ENCODE results near the gene ZNF184.
"Not testable (repeated sequence)": the region's sequence is repeated elsewhere in the genome, so short reads cannot be mapped to it uniquely, and the experiment has no call there.

Gene ZNF184

DNA sequence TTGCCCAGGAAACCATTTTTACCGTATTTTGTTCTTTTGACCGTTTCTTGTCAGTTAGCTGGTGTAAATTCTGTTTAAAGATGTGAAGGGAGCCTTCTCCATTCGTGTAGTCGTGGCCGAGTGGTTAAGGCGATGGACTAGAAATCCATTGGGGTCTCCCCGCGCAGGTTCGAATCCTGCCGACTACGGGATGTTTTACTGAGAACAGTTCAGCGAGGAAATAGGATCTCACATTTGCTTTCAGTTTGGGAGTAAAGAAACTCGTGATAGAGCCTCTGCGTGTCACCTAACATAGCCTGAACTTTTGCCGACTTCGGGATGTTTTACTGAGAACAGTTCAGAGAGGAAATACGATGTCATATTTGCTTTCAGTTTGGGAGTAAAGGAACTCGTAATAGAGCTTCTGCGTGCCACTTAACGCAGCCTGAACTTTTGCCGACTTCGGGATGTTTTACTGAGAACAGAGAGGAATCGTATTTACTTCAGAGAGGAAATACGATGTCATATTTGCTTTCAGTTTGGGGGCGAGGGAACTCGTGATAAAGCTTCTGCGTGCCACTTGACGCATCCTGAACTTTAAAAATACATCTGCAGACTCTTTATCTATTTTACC, 5.9 kb upstream of the ZNF184 start:
- DNase-seq: peak; percentile 63

DNA sequence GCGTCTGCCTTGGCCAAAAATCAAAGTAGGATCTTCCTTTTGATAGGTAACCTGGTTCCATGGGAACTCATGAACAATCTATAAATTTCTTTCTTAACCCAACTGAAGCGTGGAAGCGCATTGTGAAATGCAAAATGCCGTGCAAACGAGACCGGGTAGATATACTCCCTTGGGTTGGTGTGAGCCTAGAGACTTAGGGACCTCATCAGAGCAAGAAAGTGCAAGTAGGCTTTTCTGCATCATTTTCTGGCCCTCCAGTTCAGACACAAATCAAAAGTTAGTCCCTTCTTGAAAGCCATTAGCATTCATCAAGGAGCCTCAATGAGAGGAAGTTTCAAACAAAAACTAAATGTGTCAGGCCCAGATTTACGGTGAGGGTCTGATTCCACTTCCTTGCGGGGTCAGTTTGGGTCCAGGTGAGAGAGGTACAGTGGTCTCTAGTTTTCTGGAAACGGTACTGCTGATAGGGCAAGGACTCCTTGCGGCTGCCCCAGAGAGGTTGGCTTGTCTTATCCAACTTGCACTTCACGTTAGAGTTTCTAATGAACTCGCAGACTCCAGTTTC, 5.3 kb upstream of the ZNF184 start:
- no peak for DNase-seq

GRCh38 chr6:27477318-27478013, 4.6 kb upstream of the ZNF184 start:
- DNase-seq: no peak

DNA sequence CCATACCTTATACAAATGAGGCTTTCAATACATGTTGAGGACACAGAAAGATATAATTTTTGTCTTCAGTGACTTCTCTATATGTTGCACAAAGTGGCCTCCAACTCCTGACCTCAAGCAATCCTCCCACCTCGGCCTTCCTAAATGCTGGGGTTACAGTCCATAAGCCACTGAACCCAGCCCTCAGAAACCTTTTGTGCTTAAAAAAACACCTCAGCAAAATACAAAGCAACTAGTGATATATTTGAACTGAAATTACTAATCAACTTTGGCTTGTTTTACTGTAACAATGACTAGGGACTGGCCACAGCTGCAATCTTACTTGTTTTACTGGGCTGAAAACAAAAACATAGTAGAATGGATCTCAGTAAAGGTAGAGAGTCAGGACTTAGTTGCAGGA, 3.2 kb upstream of the ZNF184 start:
- no peak for DNase-seq

DNA sequence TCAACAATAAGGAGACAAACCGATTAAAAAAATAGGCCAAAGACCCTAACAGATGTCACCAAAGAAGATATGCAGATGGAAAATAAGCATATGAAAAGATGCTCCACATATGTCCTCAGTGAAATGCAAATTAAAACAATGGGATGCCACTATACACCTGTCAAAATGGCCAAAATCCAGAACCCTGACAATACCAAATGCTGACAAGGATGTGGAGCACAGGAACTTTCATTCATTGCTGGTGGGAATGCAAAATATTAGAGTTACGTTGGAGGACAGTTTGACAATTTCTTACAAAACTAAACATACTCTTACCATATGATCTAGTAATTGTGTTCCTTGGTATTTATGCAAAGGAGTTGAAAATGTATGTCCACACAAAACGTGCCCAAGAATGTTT, 1.8 kb upstream of the ZNF184 start:
- DNase-seq: no peak

DNA sequence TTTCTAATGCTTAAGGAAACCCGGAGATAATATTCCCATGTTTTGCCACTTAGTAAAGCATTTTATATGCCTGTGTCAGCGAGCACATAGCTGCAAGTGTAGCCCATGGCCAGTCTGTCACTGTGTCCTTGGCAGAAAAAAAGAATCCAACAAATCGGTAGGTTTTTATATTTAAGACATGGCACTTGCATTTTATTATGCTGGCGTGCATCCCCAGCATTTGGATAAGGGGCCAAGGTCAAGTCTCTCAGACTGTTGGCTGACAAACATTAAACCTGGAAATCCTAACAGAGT, 1.2 kb upstream of the ZNF184 start:
- no peak for DNase-seq

- peak; percentile 77 for DNase-seq
Measured at GRCh38 chr6:27472182-27472616, 706 bp downstream of the ZNF184 start.

GRCh38 chr6:27471365-27472115, 1.4 kb downstream of the ZNF184 start:
- no peak for DNase-seq

DNA sequence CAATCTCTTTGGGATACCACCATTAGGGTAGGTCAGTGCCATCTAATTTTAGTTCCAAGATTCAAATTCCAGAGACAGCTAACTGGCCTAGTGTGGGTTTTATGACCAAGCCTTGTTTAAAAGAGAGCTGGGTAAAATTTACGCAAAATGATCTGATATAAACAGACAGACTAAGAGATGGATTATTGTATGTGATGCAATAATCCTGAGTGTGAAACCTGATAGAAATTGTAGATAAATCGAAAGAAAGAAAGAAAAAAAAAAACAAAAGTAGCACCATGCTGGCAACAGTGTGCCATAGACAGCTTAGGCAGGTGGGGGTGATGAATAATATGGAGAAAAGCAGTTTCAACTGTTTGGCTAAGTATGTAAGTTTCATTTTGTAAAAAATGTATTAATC, 2.9 kb downstream of the ZNF184 start:
- DNase-seq: no peak

DNA sequence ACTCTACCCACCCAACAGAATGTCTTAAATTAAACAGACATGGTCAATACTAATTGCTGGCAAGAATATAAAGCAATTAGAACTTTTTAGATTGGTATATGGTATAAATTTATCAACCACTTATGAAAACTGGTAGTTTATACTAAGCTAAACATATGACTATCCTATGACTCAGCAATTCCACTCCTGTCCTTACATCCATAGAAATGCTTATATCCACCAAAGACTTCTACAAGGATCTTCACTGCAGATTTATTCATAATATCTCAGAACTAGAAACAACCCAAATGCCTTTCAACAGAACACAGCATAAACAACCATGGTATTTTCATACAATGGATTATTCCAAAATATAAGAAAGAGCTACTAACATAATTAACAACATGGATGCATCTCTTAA, 4.6 kb downstream of the ZNF184 start:
- no peak for DNase-seq

GRCh38 chr6:27452496-27452897, 20.4 kb downstream of the ZNF184 start:
- DNase-seq: no peak

DNA sequence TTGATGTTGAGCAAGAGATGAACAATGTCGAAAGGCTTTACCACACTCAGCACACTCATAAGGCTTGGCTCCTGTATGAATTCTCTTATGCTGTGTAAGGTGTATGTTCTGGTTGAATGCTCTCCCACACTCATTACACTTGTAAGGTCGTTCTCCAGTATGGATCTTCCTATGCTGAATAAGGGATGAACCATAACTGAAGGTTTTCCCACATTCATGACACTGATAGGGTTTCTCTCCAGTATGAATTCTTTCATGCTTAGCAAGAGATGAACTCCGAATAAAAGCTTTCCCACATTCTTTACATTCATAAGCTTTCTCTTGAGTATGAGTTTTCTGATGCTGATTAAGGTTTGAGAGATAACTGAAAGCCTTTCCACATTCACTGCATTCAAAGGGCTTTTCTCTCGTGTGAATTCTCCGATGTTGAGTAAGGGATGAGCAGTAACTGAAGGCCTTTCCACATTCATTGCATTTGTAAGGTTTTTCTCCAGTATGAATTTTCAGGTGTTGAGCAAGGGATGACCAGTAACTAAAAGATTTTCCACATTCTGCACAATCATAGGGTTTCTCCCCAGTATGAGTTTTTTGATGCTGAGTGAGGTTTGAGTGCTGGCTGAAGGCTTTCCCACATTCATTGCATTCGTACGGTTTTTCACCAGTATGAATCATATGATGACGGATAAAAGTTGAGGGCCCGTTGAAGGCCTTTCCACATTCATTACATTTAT, 21.1 kb downstream of the ZNF184 start:
- DNase-seq: no peak

DNA sequence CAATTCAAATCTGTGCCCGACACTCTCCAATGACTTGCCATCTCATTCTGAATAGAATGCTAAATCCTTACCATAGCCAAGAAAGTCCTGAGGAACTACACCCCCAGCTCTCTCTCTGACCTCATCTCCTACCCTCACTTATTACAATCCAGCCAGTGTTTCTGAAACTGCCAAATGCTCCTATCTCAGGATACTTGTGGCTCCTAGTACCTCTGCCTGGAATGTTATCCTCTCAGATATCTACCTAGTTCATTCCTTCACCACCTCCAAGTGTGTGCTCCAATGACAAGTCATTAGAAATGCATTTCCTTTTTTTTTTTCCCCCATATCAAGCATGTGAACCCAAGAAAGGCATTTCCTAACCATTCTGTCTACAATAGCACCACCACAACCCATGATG, 24.4 kb downstream of the ZNF184 start:
- DNase-seq: no peak

GRCh38 chr6:27442932-27443331, 30.0 kb downstream of the ZNF184 start:
- DNase-seq: no peak

- no peak for DNase-seq
Measured at GRCh38 chr6:27441001-27441400, 31.9 kb downstream of the ZNF184 start.

DNA sequence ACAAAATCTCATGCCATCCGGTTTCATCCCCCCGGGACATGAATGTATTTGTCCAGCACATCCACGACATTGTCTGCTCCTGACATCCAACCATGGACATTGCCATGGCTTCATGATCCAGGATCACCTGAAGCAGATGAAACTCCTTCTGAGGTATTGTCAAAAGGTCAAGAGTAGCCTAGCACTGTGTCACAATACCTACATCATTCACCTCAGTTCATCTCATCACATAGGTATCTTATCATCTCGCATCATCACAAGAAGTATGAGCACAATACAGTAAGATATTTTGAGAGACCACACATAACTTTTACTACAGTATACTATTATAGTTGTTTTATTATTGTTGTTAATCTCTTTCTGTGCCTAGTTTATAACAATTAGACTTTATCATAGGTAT, 33.5 kb downstream of the ZNF184 start:
- DNase-seq: no peak

GRCh38 chr6:27433714-27434113, 39.2 kb downstream of the ZNF184 start:
- no peak for DNase-seq

- DNase-seq: no peak
Measured at GRCh38 chr6:27428966-27429365, 43.9 kb downstream of the ZNF184 start.

GRCh38 chr6:27428502-27428901, 44.4 kb downstream of the ZNF184 start:
- DNase-seq: no peak

- no peak for DNase-seq
Measured at GRCh38 chr6:27426045-27426620, 46.8 kb downstream of the ZNF184 start.

- DNase-seq: not testable (repeated sequence)
Measured at GRCh38 chr6:27424851-27425250, 48.1 kb downstream of the ZNF184 start.

- no peak for DNase-seq
Measured at GRCh38 chr6:27422651-27423332, 50.1 kb downstream of the ZNF184 start.
